KMS-11 (cell line): Measurements from ENCODE around the gene LUC7L.

Experiments used
- H2AFZ ChIP-seq: fragments of 200-600 bp; sonication (generic); 2 replicates; pipeline ENCODE4 v1.6.1; 2016; ENCODE audit warnings: antibody characterized with exemption, mixed run types, low read depth
- H3K27ac ChIP-seq: fragments of 200-600 bp; sonication (generic); 2 replicates; pipeline ENCODE4 v1.6.1; 2016; ENCODE audit warnings: mild to moderate bottlenecking, mixed run types
- H3K27me3 ChIP-seq: fragments of 200-600 bp; sonication (generic); 2 replicates; pipeline ENCODE4 v1.6.1; 2017; ENCODE audit warnings: mild to moderate bottlenecking, low read depth, mixed run types, moderate library complexity; ENCODE audit not compliant: insufficient read depth
- H3K36me3 ChIP-seq: fragments of 200-600 bp; sonication (generic); 2 replicates; pipeline ENCODE4 v1.6.1; 2017; ENCODE audit warnings: mild to moderate bottlenecking, mixed run types; ENCODE audit not compliant: insufficient read depth
- H3K4me1 ChIP-seq: fragments of 200-600 bp; sonication (generic); 2 replicates; pipeline ENCODE4 v1.6.1; 2016; ENCODE audit warnings: mild to moderate bottlenecking, low read depth, mixed run types; ENCODE audit not compliant: poor library complexity, severe bottlenecking
- H3K4me2 ChIP-seq: fragments of 200-600 bp; sonication (generic); 2 replicates; pipeline ENCODE4 v1.7.0; 2016; ENCODE audit warnings: mild to moderate bottlenecking, mixed run types
- H3K4me3 ChIP-seq: fragments of 200-600 bp; sonication (generic); IDR thresholded peaks from 2 replicates; pipeline ENCODE4 v1.6.1; 2017; ENCODE audit warnings: low read depth, low read length, mixed read lengths; ENCODE audit not compliant: insufficient read depth
- H3K79me2 ChIP-seq: fragments of 200-600 bp; sonication (generic); 2 replicates; pipeline ENCODE4 v1.6.1; 2016; ENCODE audit warnings: low read depth, mixed run types; ENCODE audit not compliant: insufficient read depth
- H3K9ac ChIP-seq: fragments of 200-600 bp; sonication (generic); 2 replicates; pipeline ENCODE4 v1.6.1; 2016; ENCODE audit warnings: mild to moderate bottlenecking, mixed run types
- H4K20me1 ChIP-seq: fragments of 200-600 bp; sonication (generic); 2 replicates; pipeline ENCODE4 v1.6.1; 2016; ENCODE audit warnings: mild to moderate bottlenecking, mixed run types; ENCODE audit not compliant: insufficient read depth
- TF ChIP-seq, protein P1 (sequence below): fragments of 200-600 bp; sonication (generic); conservative IDR thresholded peaks from 2 replicates; pipeline ENCODE4 v1.6.1; 2017; ENCODE audit warnings: low read depth, mild to moderate bottlenecking, antibody characterized with exemption, low read length, moderate library complexity, mixed read lengths

The LUC7L gene

DNA sequence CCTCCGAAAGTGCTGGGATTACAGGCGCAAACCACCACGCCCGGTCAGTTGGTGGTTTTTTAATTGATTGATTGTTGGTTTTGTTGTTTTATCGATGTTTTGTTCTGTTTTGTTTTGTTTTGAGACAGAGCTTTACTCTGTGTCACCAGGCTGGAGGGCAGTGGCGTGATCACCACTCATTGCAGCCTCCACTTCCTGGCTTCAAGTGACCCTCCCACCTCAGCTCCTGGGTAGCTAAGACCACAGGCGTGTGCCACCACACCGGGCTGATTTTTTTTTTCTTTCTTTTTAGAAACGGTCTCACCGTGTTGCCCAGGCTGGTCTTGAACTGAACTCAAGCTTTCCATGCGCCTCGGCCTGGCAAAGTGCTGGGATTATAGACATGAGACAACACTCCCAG, 17.8 kb upstream of the LUC7L start:
- no peaks in the 10 kb centered on the region for H3K4me1 ChIP-seq
- TF ChIP-seq, protein P1, sequence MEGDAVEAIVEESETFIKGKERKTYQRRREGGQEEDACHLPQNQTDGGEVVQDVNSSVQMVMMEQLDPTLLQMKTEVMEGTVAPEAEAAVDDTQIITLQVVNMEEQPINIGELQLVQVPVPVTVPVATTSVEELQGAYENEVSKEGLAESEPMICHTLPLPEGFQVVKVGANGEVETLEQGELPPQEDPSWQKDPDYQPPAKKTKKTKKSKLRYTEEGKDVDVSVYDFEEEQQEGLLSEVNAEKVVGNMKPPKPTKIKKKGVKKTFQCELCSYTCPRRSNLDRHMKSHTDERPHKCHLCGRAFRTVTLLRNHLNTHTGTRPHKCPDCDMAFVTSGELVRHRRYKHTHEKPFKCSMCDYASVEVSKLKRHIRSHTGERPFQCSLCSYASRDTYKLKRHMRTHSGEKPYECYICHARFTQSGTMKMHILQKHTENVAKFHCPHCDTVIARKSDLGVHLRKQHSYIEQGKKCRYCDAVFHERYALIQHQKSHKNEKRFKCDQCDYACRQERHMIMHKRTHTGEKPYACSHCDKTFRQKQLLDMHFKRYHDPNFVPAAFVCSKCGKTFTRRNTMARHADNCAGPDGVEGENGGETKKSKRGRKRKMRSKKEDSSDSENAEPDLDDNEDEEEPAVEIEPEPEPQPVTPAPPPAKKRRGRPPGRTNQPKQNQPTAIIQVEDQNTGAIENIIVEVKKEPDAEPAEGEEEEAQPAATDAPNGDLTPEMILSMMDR = no peak
- H3K9ac ChIP-seq = no peak overlapping the region

DNA sequence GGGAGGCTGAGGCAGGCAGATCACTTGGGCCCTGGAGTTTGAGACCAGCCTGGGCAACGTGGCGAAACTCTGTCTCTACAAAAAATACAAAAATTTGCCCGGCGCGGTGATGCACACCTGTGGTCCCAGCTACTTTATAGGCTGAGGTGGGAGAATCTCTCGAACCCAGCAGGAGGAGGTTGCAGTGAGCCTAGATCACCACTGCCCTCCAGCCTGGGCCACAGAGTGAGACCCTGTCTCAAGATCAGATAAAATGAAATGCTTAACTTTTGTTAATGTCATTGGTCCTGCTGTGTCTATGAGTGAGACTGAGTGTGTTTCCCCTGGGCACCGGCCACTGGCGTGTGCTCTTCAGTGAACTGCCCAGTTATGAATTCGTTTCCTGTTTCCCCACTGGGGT, 15.9 kb upstream of the LUC7L start:
- no peak overlapping the region for H3K27ac ChIP-seq
- no peaks in the 10 kb centered on the region for H3K27me3 ChIP-seq
- H3K4me3 ChIP-seq = no peak overlapping the region
- no peak overlapping the region for H3K4me2 ChIP-seq
- no peak overlapping the region for H3K9ac ChIP-seq
- no peak overlapping the region for H2AFZ ChIP-seq
- H3K79me2 ChIP-seq = no peaks in the 10 kb centered on the region
- TF ChIP-seq, protein P1 = no peak
- no peaks in the 10 kb centered on the region for H4K20me1 ChIP-seq
- no peaks in the 10 kb centered on the region for H3K36me3 ChIP-seq
- H3K4me1 ChIP-seq = peaks cover 9% of the 10 kb centered on the region

More for the DNA sequence above, 17.8 kb upstream of the LUC7L start:
- Histone ChIP-seq H4K20me1 (no peaks in the 10 kb centered on the region), H2AFZ (no peak overlapping the region), H3K27ac (no peak overlapping the region), H3K36me3 (no peaks in the 10 kb centered on the region), H3K4me2 (no peak overlapping the region), H3K27me3 (no peaks in the 10 kb centered on the region), H3K4me3 (no peak overlapping the region), H3K79me2 (no peaks in the 10 kb centered on the region)

DNA sequence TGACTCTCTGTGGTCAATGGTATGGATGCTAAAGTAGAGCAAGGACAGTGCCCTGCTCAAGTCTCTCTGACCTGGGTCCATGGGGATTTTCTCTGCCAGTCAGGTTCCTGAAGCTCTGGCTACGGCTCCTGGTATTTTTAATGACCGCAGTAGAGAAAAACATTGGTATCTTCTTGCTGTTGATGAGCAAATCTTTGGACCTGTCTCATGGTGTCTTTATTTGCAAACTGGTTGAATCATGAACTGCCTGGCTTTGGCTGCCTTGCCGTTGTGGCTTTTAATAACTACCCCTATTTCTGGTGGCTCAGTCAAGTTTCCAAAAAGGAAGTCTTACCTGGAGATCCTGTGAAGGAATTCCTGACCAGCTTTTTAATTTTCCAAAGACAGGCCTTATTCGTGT, 14.1 kb upstream of the LUC7L start:
- no peaks in the 10 kb centered on the region for H3K27me3 ChIP-seq
- no peaks in the 10 kb centered on the region for H4K20me1 ChIP-seq
- H3K4me3 ChIP-seq = no peak overlapping the region
- no peaks in the 10 kb centered on the region for H3K79me2 ChIP-seq
- no peak overlapping the region for H3K9ac ChIP-seq
- no peaks in the 10 kb centered on the region for H3K36me3 ChIP-seq
- no peak overlapping the region for H3K4me2 ChIP-seq
- H3K27ac ChIP-seq = no peak overlapping the region
- H2AFZ ChIP-seq = no peak overlapping the region
- peaks cover 19% of the 10 kb centered on the region for H3K4me1 ChIP-seq
- TF ChIP-seq, protein P1 = no peak

DNA sequence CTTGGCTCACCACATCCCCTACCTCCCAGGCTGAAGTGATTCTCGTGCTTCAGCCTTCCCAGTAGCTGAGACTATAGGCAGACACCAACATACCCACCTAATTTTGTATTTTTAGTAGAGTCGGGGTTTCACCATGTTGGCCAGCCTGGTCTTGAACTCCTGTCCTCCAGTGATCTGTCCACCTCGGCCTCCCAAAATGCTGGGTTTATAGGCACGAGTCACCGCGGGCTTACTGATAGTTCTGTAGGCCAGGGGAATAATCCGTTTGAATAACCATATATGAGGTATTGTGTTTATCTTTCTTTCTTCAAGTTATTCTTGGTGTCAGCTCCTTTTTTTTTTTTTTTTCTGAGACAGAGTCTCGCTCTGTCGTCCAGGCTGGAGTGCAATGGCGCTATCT, 13.0 kb upstream of the LUC7L start:
- peaks cover 19% of the 10 kb centered on the region for H3K4me1 ChIP-seq
- no peaks in the 10 kb centered on the region for H3K27me3 ChIP-seq
- no peak overlapping the region for H3K4me3 ChIP-seq
- no peak overlapping the region for H3K27ac ChIP-seq
- TF ChIP-seq, protein P1 = no peak
- no peaks in the 10 kb centered on the region for H3K79me2 ChIP-seq
- H2AFZ ChIP-seq = no peak overlapping the region
- no peak overlapping the region for H3K4me2 ChIP-seq
- no peak overlapping the region for H3K9ac ChIP-seq
- H3K36me3 ChIP-seq = no peaks in the 10 kb centered on the region
- no peaks in the 10 kb centered on the region for H4K20me1 ChIP-seq

DNA sequence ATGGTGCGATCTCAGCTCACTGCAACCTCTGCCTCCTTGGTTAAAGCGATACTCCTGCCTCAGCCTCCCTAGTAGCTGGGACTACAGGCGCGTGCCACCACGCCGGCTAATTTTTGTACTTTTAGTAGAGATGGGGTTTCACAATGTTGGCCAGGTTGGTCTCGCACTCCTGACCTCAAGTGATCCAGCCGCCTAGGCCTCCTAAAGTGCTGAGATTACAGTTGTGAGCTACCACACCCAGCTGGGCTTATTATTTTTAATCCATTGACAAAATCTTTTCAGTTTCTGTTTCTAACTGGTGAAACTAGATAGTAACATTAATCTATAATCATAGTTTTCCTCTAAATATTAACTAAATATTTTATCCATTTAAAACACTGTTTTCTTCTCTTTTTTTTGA, 11.3 kb upstream of the LUC7L start:
- Histone ChIP-seq H3K9ac (no peak overlapping the region), H2AFZ (no peak overlapping the region), H3K79me2 (no peaks in the 10 kb centered on the region), H4K20me1 (no peaks in the 10 kb centered on the region), H3K27me3 (no peaks in the 10 kb centered on the region), H3K27ac (no peak overlapping the region), H3K4me3 (no peak overlapping the region), H3K4me1 (peaks cover 25% of the 10 kb centered on the region), H3K36me3 (no peaks in the 10 kb centered on the region), H3K4me2 (no peak overlapping the region; the same call in 1 of the 2 replicates)
- TF ChIP-seq, protein P1 = no peak
